Ectodermal cell (in vitro differentiated cells): ENCODE data around the gene CHSY1.

Experiments used
- H3K27ac ChIP-seq: 2 replicates; pipeline ENCODE4 v1.7.0; 2013; ENCODE audit warnings: mild to moderate bottlenecking, low read depth, low read length; ENCODE audit not compliant: insufficient read depth, poor library complexity, severe bottlenecking
- H3K27me3 ChIP-seq: 2 replicates; pipeline ENCODE4 v1.7.0; 2013; ENCODE audit warnings: mild to moderate bottlenecking, low read length; ENCODE audit not compliant: insufficient read depth, control insufficient read depth, poor library complexity, severe bottlenecking
- H3K36me3 ChIP-seq: one replicate; pipeline ENCODE4 v1.7.0; 2013; ENCODE audit warnings: low read length; ENCODE audit not compliant: control insufficient read depth, insufficient read depth
- H3K4me1 ChIP-seq: one replicate; pipeline ENCODE4 v1.7.0; 2013; ENCODE audit warnings: low read length; ENCODE audit not compliant: control insufficient read depth, insufficient read depth
- H3K4me3 ChIP-seq: 2 replicates; pipeline ENCODE4 v1.7.0; 2013; ENCODE audit warnings: low read depth, low read length, control low read depth; ENCODE audit not compliant: insufficient read depth
- H3K9me3 ChIP-seq: 2 replicates; pipeline ENCODE4 v1.7.0; 2013; ENCODE audit warnings: mild to moderate bottlenecking, low read length, moderate library complexity; ENCODE audit not compliant: control insufficient read depth
- WGBS, 2 experiments: methylation state at CpG; one replicate each; pipeline ENCODE4 v1.1.7; 2013; ENCODE audit warnings: missing lambda C conversion rate in 2 of 2; 5-methylcytosine and 5-hydroxymethylcytosine counted together

CHSY1 gene

DNA sequence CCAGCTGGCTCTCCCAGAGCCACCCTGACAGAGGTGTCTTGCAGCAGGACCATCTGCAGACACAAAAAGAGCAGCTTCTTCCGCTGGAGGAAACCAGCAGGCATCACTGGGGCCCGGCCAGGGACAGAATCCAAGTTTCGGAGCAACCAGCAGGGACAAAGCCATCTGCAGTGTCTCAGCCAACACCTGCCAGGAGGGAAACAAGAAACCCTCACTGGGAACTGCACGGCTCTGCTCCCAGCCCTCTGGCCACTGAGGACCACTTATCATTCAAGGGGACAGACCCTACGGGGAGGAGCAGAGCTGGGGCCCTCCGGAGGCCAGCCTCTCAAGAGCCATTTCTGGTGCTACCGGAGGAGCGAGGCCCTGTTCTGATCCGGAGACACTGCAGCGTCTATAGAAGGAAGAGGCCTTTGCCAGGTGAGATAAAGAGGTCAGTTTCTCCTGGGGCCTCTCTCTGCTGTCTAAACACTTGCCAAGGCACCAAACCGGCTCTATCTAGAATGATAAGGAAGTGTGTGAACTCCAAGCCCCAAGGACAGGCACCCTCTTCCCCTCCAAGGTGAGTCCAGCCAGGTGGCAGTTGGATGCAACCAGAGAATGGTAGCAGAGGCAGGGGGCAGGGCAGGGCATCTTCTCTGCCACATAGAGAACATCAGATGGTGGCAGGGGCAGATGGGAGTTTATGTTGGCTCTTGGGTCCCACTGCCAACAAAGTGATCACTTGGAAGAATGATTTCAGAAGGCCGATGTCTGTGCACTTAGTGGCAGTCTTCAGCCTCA lies 89.0 kb downstream of the CHSY1 start:
- H3K27ac ChIP-seq: no peak overlapping the region

GRCh38 chr15:101161656-101162055 lies 90.2 kb downstream of the CHSY1 start:
- Histone ChIP-seq H3K4me3 (no peak overlapping the region), H3K27me3 (no peaks in the 10 kb centered on the region), H3K4me1 (no peaks in the 10 kb centered on the region), H3K36me3 (no peaks in the 10 kb centered on the region), H3K9me3 (peaks cover 5% of the 10 kb centered on the region), H3K27ac (no peak overlapping the region)
- 93 to 94% methylated on average over 8 of the region's 8 CpGs for WGBS, 2 experiments

More for the DNA sequence above, 89.0 kb downstream of the CHSY1 start:
- Histone ChIP-seq H3K27me3 (no peaks in the 10 kb centered on the region), H3K36me3 (no peaks in the 10 kb centered on the region), H3K4me1 (no peaks in the 10 kb centered on the region), H3K9me3 (peaks cover 5% of the 10 kb centered on the region), H3K4me3 (no peak overlapping the region)
- 87 to 88% methylated on average over 12 of the region's 12 CpGs for WGBS, 2 experiments

DNA sequence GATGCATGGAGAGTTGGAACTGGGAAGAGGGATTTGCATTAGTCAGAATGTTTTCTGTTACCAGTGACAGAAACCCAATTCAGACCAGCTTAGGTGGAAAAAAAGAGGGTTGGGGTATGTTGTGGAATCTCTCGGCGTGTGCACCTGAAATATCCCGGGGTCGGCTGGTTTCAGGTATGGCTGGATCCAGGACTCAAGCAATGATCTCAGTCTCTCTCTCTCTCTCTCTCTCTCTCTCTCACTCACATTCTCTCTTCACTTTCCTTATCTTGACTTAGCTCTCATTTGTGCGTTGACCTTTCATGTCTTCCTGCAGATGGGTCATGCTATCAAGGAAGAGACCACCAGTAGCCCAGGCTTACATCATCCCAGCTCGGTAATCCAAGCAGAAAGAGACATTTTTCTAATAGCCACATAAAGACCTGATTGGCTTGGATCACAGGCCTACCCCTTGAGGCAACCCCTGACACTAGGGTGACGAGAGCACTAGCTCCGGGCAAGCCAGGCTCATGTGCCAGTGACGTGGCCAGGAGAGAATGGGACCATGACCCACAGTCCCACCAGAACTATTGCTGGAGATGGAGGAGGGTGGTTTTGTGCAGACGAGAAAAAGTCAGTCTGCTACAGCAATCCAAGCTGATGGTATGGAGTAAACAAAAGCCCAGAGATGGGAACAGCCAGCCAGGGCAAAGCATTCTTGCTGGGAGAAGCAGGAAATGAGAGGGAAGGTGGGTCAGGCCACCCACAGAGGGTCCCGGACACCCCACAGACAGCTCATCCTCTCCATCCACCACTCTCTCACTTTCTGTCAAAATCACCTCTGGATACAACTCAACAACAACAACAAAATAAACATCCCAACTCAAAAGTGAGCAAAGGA lies 91.7 kb downstream of the CHSY1 start:
- Histone ChIP-seq H3K4me1 (no peaks in the 10 kb centered on the region), H3K9me3 (no peaks in the 10 kb centered on the region), H3K27ac (no peak overlapping the region), H3K4me3 (no peak overlapping the region), H3K36me3 (no peaks in the 10 kb centered on the region), H3K27me3 (no peaks in the 10 kb centered on the region)
- 83 to 85% methylated on average over 11 of the region's 11 CpGs for WGBS, 2 experiments

GRCh38 chr15:101159096-101159935 lies 92.5 kb downstream of the CHSY1 start:
- Histone ChIP-seq H3K27ac (no peak overlapping the region), H3K9me3 (no peaks in the 10 kb centered on the region), H3K27me3 (no peaks in the 10 kb centered on the region), H3K4me3 (no peak overlapping the region), H3K4me1 (no peaks in the 10 kb centered on the region), H3K36me3 (no peaks in the 10 kb centered on the region)
- WGBS, 2 experiments: 88 to 91% methylated on average over 15 of the region's 15 CpGs

- Histone ChIP-seq H3K4me1 (no peaks in the 10 kb centered on the region), H3K4me3 (no peak overlapping the region), H3K9me3 (no peaks in the 10 kb centered on the region), H3K27ac (no peak overlapping the region), H3K27me3 (no peaks in the 10 kb centered on the region), H3K36me3 (no peaks in the 10 kb centered on the region)
- WGBS, 2 experiments: 87 to 89% methylated on average over 30 of the region's 30 CpGs
These were observed 93.4 kb downstream of the CHSY1 start for GRCh38 chr15:101158166-101159095.

- Histone ChIP-seq H3K4me3 (no peak overlapping the region), H3K36me3 (no peaks in the 10 kb centered on the region), H3K4me1 (no peaks in the 10 kb centered on the region), H3K27me3 (no peaks in the 10 kb centered on the region), H3K9me3 (no peaks in the 10 kb centered on the region), H3K27ac (no peak overlapping the region)
- 95% methylated on average over 6 of the region's 6 CpGs for WGBS, 2 experiments
These were observed 94.1 kb downstream of the CHSY1 start for GRCh38 chr15:101157721-101158120.

DNA sequence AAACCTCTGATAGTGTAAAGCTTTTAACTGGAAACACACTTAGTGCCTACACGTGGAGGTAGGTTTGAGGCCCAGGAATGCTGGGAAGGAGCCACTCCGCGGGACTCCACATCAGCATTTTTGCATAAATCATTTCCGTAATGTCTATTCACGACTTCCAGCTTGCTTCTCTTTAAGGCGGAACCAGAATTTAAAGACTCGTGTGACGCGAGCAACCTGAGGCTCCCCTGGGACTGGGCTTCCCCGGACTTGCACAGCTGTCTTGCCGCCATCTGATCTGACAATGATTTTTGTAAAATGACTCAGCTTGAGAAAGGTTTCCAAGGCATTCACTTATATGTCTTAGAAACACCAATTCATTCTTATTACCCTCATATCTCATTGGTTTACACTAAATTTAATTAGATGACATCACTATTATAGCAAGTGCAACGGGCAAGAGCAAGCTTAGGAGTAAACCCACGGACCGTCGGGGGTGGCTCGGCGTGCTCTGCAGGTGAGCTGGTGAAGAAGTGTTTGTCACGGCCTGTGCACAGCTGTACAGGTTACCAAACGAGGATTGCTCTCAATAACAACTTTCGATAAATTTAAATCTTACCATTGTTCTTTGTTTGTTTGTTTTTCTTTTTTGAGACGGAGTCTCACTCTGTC lies 95.2 kb downstream of the CHSY1 start:
- Histone ChIP-seq H3K4me1 (no peaks in the 10 kb centered on the region), H3K9me3 (no peaks in the 10 kb centered on the region), H3K27me3 (no peaks in the 10 kb centered on the region), H3K36me3 (no peaks in the 10 kb centered on the region), H3K4me3 (no peak overlapping the region), H3K27ac (no peak overlapping the region)
- 89 to 90% methylated on average over 21 of the region's 21 CpGs for WGBS, 2 experiments

- Histone ChIP-seq H3K36me3 (no peaks in the 10 kb centered on the region), H3K4me3 (no peak overlapping the region), H3K4me1 (no peaks in the 10 kb centered on the region), H3K27me3 (no peaks in the 10 kb centered on the region), H3K9me3 (no peaks in the 10 kb centered on the region), H3K27ac (no peak overlapping the region)
- WGBS, 2 experiments: 92 to 94% methylated on average over 6 of the region's 6 CpGs
These were observed 95.8 kb downstream of the CHSY1 start for GRCh38 chr15:101156061-101156460.
